ENCODE measurements around the gene PASK. TPM values are rescaled to one million over a fixed set of nuclear protein-coding genes. Genes with fewer than 3 reads are reported as not detected.

Gene PASK
- total and polyA plus RNA-seq, 2 donors from 2014 or later, result 3.1 to 26.0 TPM

DNA sequence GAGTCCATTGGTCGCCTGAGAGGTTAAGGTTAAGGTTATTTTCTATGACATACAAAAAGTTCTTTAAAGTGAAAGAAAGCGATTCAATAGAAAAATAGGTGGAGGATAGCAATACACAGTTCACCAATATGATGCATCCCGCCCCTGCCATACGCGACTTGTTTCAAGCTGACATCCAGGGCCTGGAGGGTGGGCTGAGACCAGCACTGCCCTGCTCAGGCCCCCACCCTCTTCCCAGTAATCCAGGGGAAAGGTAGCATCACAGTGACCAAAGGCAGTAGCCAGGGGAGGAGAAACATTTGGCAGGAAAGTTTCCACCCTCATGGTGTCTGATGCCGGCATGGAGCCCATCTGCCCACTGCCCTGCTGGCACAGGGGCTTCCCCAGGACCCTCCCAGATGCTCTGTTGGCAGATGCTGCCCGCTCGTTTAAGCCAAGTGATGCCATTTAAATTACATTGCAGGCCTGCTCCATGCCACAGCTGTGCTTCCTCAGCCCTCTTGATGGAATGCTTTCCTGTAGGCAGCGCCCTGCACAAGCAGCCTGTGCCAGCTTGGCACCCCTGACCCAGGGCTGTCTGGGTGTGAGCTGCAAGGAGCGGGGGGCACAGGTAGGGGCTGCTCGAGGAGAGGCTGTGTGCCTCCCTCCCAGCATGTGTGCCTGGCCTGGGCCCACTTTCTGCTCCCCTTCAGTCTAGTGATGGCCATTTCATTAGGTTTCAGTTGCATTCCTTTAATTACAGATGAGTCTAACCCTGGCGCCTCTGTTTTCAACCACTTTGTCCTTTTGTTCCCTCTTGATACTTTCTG lies 28.5 kb upstream of the PASK start:
- TF ChIP-seq, protein P1, sequence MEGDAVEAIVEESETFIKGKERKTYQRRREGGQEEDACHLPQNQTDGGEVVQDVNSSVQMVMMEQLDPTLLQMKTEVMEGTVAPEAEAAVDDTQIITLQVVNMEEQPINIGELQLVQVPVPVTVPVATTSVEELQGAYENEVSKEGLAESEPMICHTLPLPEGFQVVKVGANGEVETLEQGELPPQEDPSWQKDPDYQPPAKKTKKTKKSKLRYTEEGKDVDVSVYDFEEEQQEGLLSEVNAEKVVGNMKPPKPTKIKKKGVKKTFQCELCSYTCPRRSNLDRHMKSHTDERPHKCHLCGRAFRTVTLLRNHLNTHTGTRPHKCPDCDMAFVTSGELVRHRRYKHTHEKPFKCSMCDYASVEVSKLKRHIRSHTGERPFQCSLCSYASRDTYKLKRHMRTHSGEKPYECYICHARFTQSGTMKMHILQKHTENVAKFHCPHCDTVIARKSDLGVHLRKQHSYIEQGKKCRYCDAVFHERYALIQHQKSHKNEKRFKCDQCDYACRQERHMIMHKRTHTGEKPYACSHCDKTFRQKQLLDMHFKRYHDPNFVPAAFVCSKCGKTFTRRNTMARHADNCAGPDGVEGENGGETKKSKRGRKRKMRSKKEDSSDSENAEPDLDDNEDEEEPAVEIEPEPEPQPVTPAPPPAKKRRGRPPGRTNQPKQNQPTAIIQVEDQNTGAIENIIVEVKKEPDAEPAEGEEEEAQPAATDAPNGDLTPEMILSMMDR (IDR thresholded peaks at IDR 0.05; ENCODE audit: borderline replicate concordance, extremely low read depth, insufficient read depth), result no peak
- intact Hi-C loops (cut with DNase I), result no loop called here
- FAIRE-seq (no peak), DNase-seq (no peak)
- H3K27ac ChIP-seq (ENCODE audit: low read depth in 2 of 2, low read length in 2 of 2), result no peak overlapping the region
- H3K9me3 ChIP-seq (ENCODE audit: control insufficient read depth in 2 of 3, insufficient read depth in 1 of 3, low read length in 3 of 3), result no peaks in the 10 kb centered on the region
- peaks cover 3 to 25% (median 11%) of the 10 kb centered on the region in 3 donors for H3K36me3 ChIP-seq (ENCODE audit: control insufficient read depth in 2 of 3, insufficient read depth in 3 of 3, low read length in 3 of 3)
- H3K4me1 ChIP-seq (ENCODE audit: control insufficient read depth in 2 of 3, insufficient read depth in 2 of 3, low read depth in 1 of 3, low read length in 3 of 3), result no peaks in the 10 kb centered on the region
- no peak overlapping the region for H3K4me3 ChIP-seq (ENCODE audit: low read length in 3 of 3)
- H3K9ac ChIP-seq (ENCODE audit: low read length in 3 of 3), result no peak overlapping the region
- no peaks in the 10 kb centered on the region for H3K27me3 ChIP-seq (ENCODE audit: control insufficient read depth, insufficient read depth, low read length)

DNA sequence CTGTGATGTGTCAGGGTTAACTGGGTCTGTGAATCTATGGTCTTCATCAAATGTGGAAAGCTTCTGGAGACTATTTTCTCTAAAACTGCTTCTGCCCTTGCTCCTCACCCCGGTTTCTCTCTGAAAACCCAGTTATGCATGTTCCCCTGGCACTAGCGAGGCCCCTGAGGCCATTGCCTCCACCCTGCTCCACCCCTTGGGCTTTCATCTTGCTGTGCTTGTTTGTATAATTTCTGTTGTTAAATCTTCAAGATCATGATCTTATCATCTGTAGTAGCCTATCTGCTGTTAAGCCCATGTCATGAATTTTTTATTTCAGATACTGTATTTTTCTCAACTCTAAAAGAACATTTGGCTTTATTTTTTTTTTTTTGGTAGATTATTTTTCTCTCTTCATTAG lies 24.3 kb upstream of the PASK start:
- DNase-seq (no peak), FAIRE-seq (no peak)
- peaks cover 12 to 43% (median 19%) of the 10 kb centered on the region in 3 donors for H3K36me3 ChIP-seq (ENCODE audit: control insufficient read depth in 2 of 3, insufficient read depth in 3 of 3, low read length in 3 of 3)
- no peaks in the 10 kb centered on the region for H3K4me1 ChIP-seq (ENCODE audit: control insufficient read depth in 2 of 3, insufficient read depth in 2 of 3, low read depth in 1 of 3, low read length in 3 of 3)
- H3K4me3 ChIP-seq (ENCODE audit: low read length in 3 of 3), result no peak overlapping the region
- no peak overlapping the region for H3K9ac ChIP-seq (ENCODE audit: low read length in 3 of 3)
- H3K9me3 ChIP-seq (ENCODE audit: control insufficient read depth in 2 of 3, insufficient read depth in 1 of 3, low read length in 3 of 3), result peaks cover 0 to 12% (median 4%) of the 10 kb centered on the region in 3 donors
- H3K27ac ChIP-seq (ENCODE audit: low read depth in 2 of 2, low read length in 2 of 2), result no peak overlapping the region
- TF ChIP-seq, protein P1 (IDR thresholded peaks at IDR 0.05; ENCODE audit: borderline replicate concordance, extremely low read depth, insufficient read depth), result no peak
- no peaks in the 10 kb centered on the region for H3K27me3 ChIP-seq (ENCODE audit: control insufficient read depth, insufficient read depth, low read length)
- intact Hi-C loops (cut with DNase I), result no loop called here

DNA sequence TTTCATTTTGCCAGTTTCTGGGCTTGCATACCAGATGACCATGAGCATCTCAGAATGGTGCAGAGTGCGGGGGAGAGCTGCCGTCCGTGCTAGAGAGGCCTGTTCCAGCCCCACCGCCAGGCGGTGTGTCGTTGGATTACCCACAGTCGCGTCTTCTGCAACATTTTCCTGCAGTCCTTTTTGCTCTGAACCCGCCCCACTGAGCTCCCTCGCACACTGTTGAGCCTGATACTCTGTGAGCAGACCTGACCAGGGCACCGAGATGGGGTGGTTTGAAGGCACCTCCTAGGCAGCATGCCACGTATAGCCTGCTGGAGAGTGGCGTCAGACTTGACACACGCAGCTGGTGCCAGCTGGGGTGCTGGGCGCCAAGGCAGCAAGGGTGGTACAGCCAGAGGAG lies 19.1 kb upstream of the PASK start:
- Histone ChIP-seq H3K4me3 (ENCODE audit: low read length in 3 of 3) (no peak overlapping the region), H3K4me1 (ENCODE audit: control insufficient read depth in 2 of 3, insufficient read depth in 2 of 3, low read depth in 1 of 3, low read length in 3 of 3) (no peaks in the 10 kb centered on the region), H3K36me3 (ENCODE audit: control insufficient read depth in 2 of 3, insufficient read depth in 3 of 3, low read length in 3 of 3) (peaks cover 12 to 51% (median 42%) of the 10 kb centered on the region in 3 donors), H3K9ac (ENCODE audit: low read length in 3 of 3) (no peak overlapping the region), H3K27me3 (ENCODE audit: control insufficient read depth, insufficient read depth, low read length) (no peaks in the 10 kb centered on the region), H3K9me3 (ENCODE audit: control insufficient read depth in 2 of 3, insufficient read depth in 1 of 3, low read length in 3 of 3) (peaks cover 0 to 12% (median 4%) of the 10 kb centered on the region in 3 donors), H3K27ac (ENCODE audit: low read depth in 2 of 2, low read length in 2 of 2) (no peak overlapping the region)
- TF ChIP-seq, protein P1 (IDR thresholded peaks at IDR 0.05; ENCODE audit: borderline replicate concordance, extremely low read depth, insufficient read depth), result no peak
- DNase-seq (no peak), FAIRE-seq (no peak)
- intact Hi-C loops (cut with DNase I), result no loop called here

Measured in kidney (tissue), 14 donors.